Stimulated activated memory B cell treated with anti-CD40 and anti-IgM and Interleukin-4, amounts not matched to agents 10 μg/mL and 1 μg/mL and 100 μg/mL, for 72 hours (primary cell): ENCODE data around the gene PTCH1.
A peak's percentile ranks its signal among the peaks of the same experiment; 100 is the strongest.

Source experiments
- ATAC-seq: fragments of 150-1000 bp; cut with Tn5 transposase; 2 replicates; pipeline ENCODE4 v1.10.0; 2021
- H3K27ac Mint-ChIP-seq: one replicate; pipeline ENCODE4 v1.8.0; 2022; ENCODE audit warnings: mild to moderate bottlenecking, mixed read lengths
- H3K27me3 Mint-ChIP-seq: one replicate; pipeline ENCODE4 v1.8.0; 2022; ENCODE audit warnings: mixed read lengths
- H3K36me3 Mint-ChIP-seq: one replicate; pipeline ENCODE4 v1.8.0; 2022; ENCODE audit warnings: mixed read lengths
- H3K4me1 Mint-ChIP-seq: one replicate; pipeline ENCODE4 v1.8.0; 2022; ENCODE audit warnings: mixed read lengths
- H3K4me3 Mint-ChIP-seq: one replicate; pipeline ENCODE4 v1.8.0; 2022; ENCODE audit warnings: mild to moderate bottlenecking, moderate library complexity, mixed read lengths
- H3K9me3 Mint-ChIP-seq: one replicate; pipeline ENCODE4 v1.8.0; 2022; ENCODE audit warnings: mixed read lengths

PTCH1 gene

DNA sequence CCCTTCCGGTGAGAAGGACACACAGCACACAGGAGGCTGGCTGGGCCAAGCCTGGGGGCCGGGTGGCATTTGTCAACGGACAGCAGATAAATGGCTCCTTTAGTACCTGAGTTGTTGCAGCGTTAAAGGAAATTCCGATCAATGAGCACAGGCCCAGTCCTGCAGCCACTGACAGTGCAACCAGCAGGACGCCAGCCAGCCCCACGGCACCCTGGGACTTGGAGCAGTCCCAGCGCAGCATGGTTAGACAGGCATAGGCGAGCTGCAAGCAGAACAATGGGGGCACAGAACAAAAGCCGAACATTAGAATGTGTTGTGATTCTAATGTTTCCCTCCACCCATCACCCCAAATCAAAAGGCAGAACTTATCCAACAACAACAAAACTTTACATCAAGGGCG lies 39.3 kb downstream of the PTCH1 start:
- Mint-ChIP-seq H3K36me3 (peaks cover 19% of the 10 kb centered on the region), H3K27me3 (peaks cover 25% of the 10 kb centered on the region), H3K27ac (no peak overlapping the region), H3K9me3 (no peaks in the 10 kb centered on the region), H3K4me3 (no peak overlapping the region), H3K4me1 (no peaks in the 10 kb centered on the region)
- ATAC-seq = no peak

- Mint-ChIP-seq H3K27me3 (peaks cover 30% of the 10 kb centered on the region), H3K36me3 (peaks cover 27% of the 10 kb centered on the region)
Observed at GRCh38 chr9:95468791-95469190, 48.0 kb downstream of the PTCH1 start.

DNA sequence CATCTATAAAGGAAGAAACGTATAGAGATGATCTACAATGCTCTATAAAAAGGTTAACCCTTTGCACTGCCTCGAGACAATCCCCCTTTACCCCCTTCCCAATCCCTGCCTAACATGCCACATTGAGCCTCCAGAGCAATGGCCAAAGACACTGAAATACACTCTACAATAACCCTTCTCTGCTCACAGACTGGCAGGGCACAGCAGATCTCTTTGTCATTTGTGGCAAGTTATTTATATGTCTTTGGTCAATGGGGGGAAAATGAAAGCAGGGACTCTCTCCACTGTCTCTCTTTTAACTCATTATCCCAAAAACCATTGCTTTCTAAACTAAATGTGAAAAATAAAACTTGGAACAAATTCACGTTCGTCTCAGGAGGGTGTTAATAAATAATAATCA lies 51.7 kb downstream of the PTCH1 start:
- no peak for ATAC-seq
- H3K9me3 Mint-ChIP-seq = no peaks in the 10 kb centered on the region
- H3K27ac Mint-ChIP-seq = no peak overlapping the region

More at GRCh38 chr9:95468791-95469190, 48.0 kb downstream of the PTCH1 start:
- H3K4me1 Mint-ChIP-seq = peaks cover under 1% of the 10 kb centered on the region
- no peak overlapping the region for H3K27ac Mint-ChIP-seq
- no peaks in the 10 kb centered on the region for H3K9me3 Mint-ChIP-seq
- H3K4me3 Mint-ChIP-seq = no peak overlapping the region
- no peak for ATAC-seq

GRCh38 chr9:95463148-95464060 lies 53.4 kb downstream of the PTCH1 start:
- H3K9me3 Mint-ChIP-seq = no peaks in the 10 kb centered on the region
- peak; percentile 4 for ATAC-seq
- peaks cover 22% of the 10 kb centered on the region for H3K4me1 Mint-ChIP-seq
- peak overlapping the region; percentile 26 for H3K27ac Mint-ChIP-seq
- H3K4me3 Mint-ChIP-seq = peak overlapping the region; percentile 63
- peaks cover 37% of the 10 kb centered on the region for H3K27me3 Mint-ChIP-seq
- peaks cover 20% of the 10 kb centered on the region for H3K36me3 Mint-ChIP-seq

More for the DNA sequence above, 51.7 kb downstream of the PTCH1 start:
- H3K27me3 Mint-ChIP-seq = peaks cover 37% of the 10 kb centered on the region
- no peak overlapping the region for H3K4me3 Mint-ChIP-seq
- H3K4me1 Mint-ChIP-seq = peaks cover 22% of the 10 kb centered on the region
- H3K36me3 Mint-ChIP-seq = peaks cover 12% of the 10 kb centered on the region

- peaks cover 37% of the 10 kb centered on the region for H3K27me3 Mint-ChIP-seq
- peak overlapping the region; percentile 63 for H3K4me3 Mint-ChIP-seq
- H3K27ac Mint-ChIP-seq = peak overlapping the region; percentile 26
- peak; percentile 96 for ATAC-seq
- no peaks in the 10 kb centered on the region for H3K9me3 Mint-ChIP-seq
- peaks cover 23% of the 10 kb centered on the region for H3K36me3 Mint-ChIP-seq
- peaks cover 22% of the 10 kb centered on the region for H3K4me1 Mint-ChIP-seq
Observed at GRCh38 chr9:95462249-95463147, 54.3 kb downstream of the PTCH1 start.

DNA sequence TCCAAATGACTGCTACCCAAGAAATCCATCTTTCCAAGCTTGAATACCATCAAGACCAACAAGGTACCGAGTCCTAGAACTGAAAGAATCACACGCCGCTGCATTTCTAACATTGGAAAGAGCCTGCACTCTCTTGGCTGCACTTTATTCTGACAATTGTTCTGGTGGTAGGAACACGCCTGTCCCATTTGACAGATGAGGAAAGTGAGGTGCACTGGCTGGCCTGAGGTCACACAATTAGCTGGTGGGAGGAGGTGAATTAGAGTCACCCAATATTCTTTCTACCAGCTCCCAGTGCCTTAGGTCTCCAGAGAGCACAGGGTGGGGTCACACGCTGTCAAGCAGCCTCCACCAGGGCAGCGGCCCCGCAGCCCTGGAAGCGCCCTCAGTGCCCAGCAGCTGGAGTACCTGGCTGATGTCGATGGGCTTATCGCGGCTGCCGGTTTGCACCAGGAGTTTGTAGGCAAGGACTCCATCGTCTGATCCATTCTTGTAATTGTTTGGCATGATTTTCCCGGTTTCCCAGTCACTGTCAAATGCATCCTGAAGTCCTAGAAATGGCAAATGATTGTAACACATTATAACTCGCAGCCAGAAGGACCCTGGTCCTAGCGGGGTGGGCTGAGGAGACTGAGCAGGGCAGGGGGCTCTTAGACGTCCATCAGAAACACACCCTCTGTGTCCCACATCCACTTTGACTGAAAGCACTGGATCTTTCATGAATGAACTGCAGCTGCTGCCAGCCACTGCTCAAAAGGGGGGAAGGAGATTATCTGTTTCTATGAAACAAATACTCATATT lies 55.1 kb downstream of the PTCH1 start:
- Mint-ChIP-seq H3K36me3 (peaks cover 20% of the 10 kb centered on the region), H3K9me3 (no peaks in the 10 kb centered on the region), H3K27ac (no peak overlapping the region), H3K4me3 (no peak overlapping the region), H3K27me3 (peaks cover 31% of the 10 kb centered on the region), H3K4me1 (peaks cover 22% of the 10 kb centered on the region)
- no peak for ATAC-seq

DNA sequence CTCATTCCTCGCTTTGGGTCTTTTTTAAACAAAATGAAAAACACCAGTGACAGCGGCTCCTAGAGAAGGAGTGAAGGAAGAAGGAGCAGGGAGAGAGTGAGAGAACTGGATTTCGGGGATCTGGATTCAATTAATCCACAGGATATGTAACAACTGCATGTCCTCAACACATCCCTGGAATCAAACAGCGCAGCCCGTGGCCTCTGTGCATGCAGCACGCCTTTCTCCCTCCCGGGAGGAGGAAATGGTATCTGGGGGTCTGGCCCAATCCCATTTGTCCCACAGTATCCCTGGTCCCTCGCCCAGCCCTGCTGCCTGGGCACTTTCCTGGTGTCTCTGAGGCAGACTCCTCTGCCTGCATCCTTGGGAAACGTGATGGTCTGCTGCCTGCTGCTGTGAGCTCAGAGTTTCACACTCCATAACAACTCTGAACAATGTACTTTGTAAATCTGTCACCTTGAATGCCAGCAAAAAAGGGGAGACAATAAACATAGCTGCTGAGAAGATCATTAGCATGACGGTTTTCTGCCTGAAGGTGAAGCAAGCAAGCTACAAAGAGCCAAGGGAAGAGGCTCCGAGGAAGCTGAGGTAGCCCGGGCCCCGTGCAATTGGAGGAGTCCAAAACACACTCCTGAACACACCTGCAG lies 56.1 kb downstream of the PTCH1 start:
- H3K27me3 Mint-ChIP-seq = peaks cover 27% of the 10 kb centered on the region
- H3K27ac Mint-ChIP-seq = no peak overlapping the region
- H3K9me3 Mint-ChIP-seq = no peaks in the 10 kb centered on the region
- no peak overlapping the region for H3K4me3 Mint-ChIP-seq
- no peak for ATAC-seq
- peaks cover 29% of the 10 kb centered on the region for H3K36me3 Mint-ChIP-seq
- H3K4me1 Mint-ChIP-seq = peaks cover 22% of the 10 kb centered on the region

DNA sequence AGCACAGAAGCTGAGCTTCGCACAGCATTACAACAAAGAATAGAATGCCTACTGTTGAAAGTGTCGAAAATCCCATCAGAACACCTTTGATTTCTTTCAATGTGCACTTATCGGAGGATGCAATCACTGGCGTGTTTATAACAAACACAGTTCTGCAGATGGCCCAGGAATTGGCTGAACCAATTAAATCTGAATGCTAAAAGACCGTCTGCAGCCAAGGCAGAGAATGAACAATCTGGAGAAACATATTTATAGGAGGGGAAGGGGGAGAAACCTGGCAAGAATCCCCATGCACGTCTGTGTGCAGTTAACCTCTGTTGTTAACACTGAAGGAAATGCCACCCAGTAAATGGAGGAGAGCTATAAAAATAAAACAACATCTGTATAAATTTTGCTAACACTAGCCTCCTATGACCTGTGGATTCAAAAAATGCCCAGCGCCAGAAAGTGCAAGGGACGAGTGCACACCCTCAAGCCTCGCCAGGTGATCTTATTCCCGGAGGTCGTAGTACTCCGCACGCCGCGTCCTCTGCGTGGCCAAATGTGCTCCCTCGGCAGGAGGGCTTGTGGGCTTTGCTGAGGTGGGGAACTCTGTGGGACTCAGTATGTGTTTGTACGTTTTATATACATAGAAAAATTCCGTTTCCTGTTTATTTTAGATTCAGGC lies 56.8 kb downstream of the PTCH1 start:
- ATAC-seq = no peak
- no peaks in the 10 kb centered on the region for H3K9me3 Mint-ChIP-seq
- peaks cover 22% of the 10 kb centered on the region for H3K4me1 Mint-ChIP-seq
- no peak overlapping the region for H3K4me3 Mint-ChIP-seq
- H3K27ac Mint-ChIP-seq = no peak overlapping the region
- peaks cover 29% of the 10 kb centered on the region for H3K36me3 Mint-ChIP-seq
- peaks cover 27% of the 10 kb centered on the region for H3K27me3 Mint-ChIP-seq

- Mint-ChIP-seq H3K27ac (no peak overlapping the region), H3K9me3 (no peaks in the 10 kb centered on the region), H3K4me3 (no peak overlapping the region), H3K36me3 (peaks cover 29% of the 10 kb centered on the region), H3K27me3 (peaks cover 27% of the 10 kb centered on the region), H3K4me1 (peaks cover 22% of the 10 kb centered on the region)
- ATAC-seq = no peak
Observed at GRCh38 chr9:95459178-95459577, 57.6 kb downstream of the PTCH1 start.

GRCh38 chr9:95458666-95459065 lies 58.1 kb downstream of the PTCH1 start:
- no peak for ATAC-seq
- no peak overlapping the region for H3K27ac Mint-ChIP-seq
- H3K9me3 Mint-ChIP-seq = no peaks in the 10 kb centered on the region
- H3K4me3 Mint-ChIP-seq = no peak overlapping the region
- peaks cover 23% of the 10 kb centered on the region for H3K27me3 Mint-ChIP-seq
- H3K4me1 Mint-ChIP-seq = peaks cover 20% of the 10 kb centered on the region
- peaks cover 29% of the 10 kb centered on the region for H3K36me3 Mint-ChIP-seq

- Mint-ChIP-seq H3K36me3 (peaks cover 29% of the 10 kb centered on the region), H3K9me3 (no peaks in the 10 kb centered on the region), H3K27ac (no peak overlapping the region), H3K4me1 (peaks cover 11% of the 10 kb centered on the region), H3K27me3 (peaks cover 14% of the 10 kb centered on the region), H3K4me3 (no peak overlapping the region)
- no peak for ATAC-seq
Observed at GRCh38 chr9:95457769-95458168, 59.0 kb downstream of the PTCH1 start.

DNA sequence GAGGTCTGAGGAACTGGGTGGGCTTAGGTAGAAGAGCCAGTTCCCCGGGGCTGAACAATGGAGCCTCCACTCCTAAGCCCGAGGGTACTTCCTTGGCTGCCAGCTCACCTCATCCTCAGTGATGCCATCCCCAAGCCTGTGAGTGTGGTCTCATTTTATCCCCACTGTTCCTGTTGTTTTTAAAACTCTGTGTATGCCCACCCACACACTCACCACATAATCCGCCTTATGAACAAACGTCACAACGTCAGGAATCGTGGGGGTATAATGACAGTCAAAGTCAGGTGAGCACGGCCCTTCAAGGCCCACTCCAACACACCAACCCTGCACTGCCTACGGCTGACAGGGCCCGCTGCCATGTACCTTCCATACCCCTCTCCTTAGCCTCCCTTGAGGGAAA lies 61.1 kb downstream of the PTCH1 start:
- H3K9me3 Mint-ChIP-seq = no peaks in the 10 kb centered on the region
- ATAC-seq = no peak
- no peak overlapping the region for H3K4me3 Mint-ChIP-seq
- H3K27ac Mint-ChIP-seq = no peak overlapping the region
- H3K27me3 Mint-ChIP-seq = no peaks in the 10 kb centered on the region
- peaks cover 29% of the 10 kb centered on the region for H3K36me3 Mint-ChIP-seq
- H3K4me1 Mint-ChIP-seq = no peaks in the 10 kb centered on the region

DNA sequence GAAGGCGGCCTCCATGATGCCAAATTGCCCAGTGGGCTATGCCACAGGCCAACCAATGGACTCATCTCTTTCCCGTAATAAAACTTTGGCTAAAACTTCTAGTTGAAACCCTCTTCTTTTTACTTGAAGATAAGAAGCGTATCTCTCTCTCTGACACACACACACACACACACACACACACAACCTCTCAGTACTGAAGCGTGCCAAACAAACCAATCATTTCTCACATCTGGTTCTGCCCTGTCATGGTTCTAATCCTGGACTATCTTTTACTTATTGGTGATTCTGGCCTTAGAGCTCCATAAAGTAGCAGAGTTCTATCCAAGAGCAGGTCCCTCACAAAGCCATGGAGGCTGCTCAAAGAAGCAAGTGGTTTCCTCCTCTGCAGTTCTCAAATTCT lies 64.6 kb downstream of the PTCH1 start:
- Mint-ChIP-seq H3K27ac (no peak overlapping the region), H3K4me1 (no peaks in the 10 kb centered on the region), H3K36me3 (peaks cover 19% of the 10 kb centered on the region), H3K4me3 (no peak overlapping the region), H3K9me3 (no peaks in the 10 kb centered on the region), H3K27me3 (peaks cover 1% of the 10 kb centered on the region)
- no peak for ATAC-seq

GRCh38 chr9:95451065-95451426 lies 65.7 kb downstream of the PTCH1 start:
- ATAC-seq = no peak
- H3K27ac Mint-ChIP-seq = no peak overlapping the region
- no peak overlapping the region for H3K4me3 Mint-ChIP-seq
- no peaks in the 10 kb centered on the region for H3K9me3 Mint-ChIP-seq
- peaks cover 9% of the 10 kb centered on the region for H3K27me3 Mint-ChIP-seq
- H3K4me1 Mint-ChIP-seq = peaks cover 10% of the 10 kb centered on the region
- peaks cover 15% of the 10 kb centered on the region for H3K36me3 Mint-ChIP-seq
